Measurements from ENCODE around the gene SH3PXD2A.

Gene SH3PXD2A

DNA sequence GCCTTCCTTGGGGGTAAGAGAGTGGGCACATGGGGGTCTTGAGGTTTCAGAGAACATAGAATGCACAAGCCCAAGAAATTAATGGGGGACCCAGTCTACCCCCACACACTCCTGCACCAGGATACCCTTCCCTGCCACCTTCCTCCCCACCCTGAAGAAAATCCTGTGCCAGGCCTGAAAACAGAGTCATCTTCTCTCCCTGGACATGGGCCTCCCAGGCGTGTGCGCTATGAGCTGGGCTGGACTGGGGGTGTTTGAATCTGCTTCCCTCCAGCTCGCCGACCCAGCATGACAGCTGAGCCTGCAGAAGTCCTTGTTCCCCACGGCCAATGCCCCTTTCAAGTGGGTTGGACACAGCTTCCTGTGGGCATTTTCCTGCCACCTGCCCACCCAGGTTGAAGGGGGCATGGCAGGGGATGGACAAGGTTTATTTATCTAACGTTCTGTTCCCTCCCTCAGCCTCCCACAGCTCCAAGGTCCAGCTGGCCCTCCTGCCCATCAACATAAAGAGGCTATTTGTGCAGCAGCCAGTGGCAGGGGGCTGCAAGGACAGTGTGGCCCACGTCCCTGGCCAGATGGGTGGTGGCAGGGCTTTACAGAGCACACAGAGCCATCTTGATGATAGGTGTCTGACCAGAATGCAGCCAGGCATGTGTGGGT, 141.0 kb downstream of the SH3PXD2A start:
- H3K4me3 ChIP-seq (ENCODE audit: low read depth, low read length), result no peak overlapping the region
- TF ChIP-seq CTCF (IDR thresholded peaks at IDR 0.05; ENCODE audit: low read depth, low read length), result no peak

DNA sequence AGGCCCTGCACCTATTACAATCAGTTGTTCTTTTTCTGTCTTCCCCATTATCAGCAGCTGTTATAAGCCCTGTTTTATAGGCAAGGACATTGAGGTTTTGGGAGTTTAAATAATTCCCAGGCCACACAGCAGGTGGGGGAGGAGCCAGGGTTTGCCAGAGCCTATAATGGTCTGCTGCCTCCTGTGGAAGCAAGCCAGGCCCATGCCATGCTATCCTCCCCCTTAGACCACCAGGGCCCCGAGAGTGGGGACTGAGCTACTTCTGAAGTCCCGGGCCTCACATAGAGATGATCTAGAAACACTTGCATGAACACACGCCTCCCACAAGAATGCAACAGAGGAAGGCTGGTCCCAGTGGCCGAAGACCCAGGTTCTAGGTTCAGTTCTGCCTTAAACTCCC, 141.7 kb downstream of the SH3PXD2A start:
- no peak overlapping the region for H3K4me3 ChIP-seq (ENCODE audit: low read depth, low read length)
- TF ChIP-seq CTCF (IDR thresholded peaks at IDR 0.05; ENCODE audit: low read depth, low read length), result no peak

GRCh38 chr10:103712898-103713498, 142.4 kb downstream of the SH3PXD2A start:
- H3K4me3 ChIP-seq (ENCODE audit: low read depth, low read length), result no peak overlapping the region
- TF ChIP-seq CTCF (IDR thresholded peaks at IDR 0.05; ENCODE audit: low read depth, low read length), result peak; percentile 77

DNA sequence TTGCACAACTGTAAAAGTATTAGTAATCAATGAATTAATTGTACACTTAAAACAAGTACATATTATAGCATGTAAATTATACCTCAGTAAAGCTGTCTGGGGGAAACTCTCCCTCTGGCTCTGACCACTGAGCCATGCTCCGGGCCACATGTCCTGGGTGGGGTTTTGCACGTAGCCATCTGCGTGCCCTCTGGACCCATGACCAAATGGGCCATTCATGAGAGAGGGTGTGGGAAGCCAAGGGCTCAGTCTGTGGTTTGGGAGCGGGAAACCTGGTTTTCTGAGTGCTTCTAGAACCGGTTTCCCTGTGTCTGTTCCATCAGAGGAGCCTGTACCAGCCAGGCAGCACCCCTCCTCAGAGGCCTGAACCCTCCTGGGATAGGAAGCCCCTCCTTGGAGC, 143.2 kb downstream of the SH3PXD2A start:
- H3K4me3 ChIP-seq (ENCODE audit: low read depth, low read length), result no peak overlapping the region
- TF ChIP-seq CTCF (IDR thresholded peaks at IDR 0.05; ENCODE audit: low read depth, low read length), result no peak

- TF ChIP-seq CTCF (IDR thresholded peaks at IDR 0.05; ENCODE audit: low read depth, low read length), result 0 out of 2 replicates have a peak, but pooled peaks have one; percentile 5
- H3K4me3 ChIP-seq (ENCODE audit: low read depth, low read length), result no peak overlapping the region
Measured at GRCh38 chr10:103711351-103711994, 143.9 kb downstream of the SH3PXD2A start.

- TF ChIP-seq CTCF (IDR thresholded peaks at IDR 0.05; ENCODE audit: low read depth, low read length), result no peak
- no peak overlapping the region for H3K4me3 ChIP-seq (ENCODE audit: low read depth, low read length)
Measured at GRCh38 chr10:103710490-103710889, 144.9 kb downstream of the SH3PXD2A start.

DNA sequence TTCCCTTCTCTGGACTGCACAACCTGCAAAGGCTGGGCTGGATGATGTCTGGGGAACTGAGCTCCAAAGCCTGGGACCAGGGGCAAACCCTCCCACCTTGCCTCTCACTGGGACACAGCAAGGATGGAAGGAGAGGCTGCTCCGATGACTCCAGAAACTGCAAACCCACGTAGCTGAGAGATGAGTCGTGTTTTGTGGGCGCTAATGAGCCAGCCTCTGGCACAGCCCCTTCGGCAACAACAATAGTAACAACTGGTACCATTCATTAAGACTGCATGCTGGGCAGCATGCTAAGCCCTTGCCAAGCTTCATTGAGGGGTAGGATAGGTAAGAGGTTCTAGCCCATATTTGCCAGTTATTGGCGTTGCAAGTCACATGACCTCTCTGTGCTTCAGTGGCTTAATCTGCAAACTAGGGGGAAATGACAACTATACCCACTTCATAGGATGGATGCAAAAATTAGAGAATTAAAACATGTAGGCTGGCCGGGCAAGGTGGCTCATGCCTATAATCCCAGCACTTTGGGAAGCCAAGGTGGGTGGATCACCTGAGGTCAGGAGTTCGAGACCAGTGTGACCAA, 145.9 kb downstream of the SH3PXD2A start:
- no peak for TF ChIP-seq CTCF (IDR thresholded peaks at IDR 0.05; ENCODE audit: low read depth, low read length)
- H3K4me3 ChIP-seq (ENCODE audit: low read depth, low read length), result no peak overlapping the region
